ENCODE results near the gene PRAMEF20. TPM values are rescaled to one million over a fixed set of nuclear protein-coding genes. Genes with fewer than 3 reads are reported as not detected.
"Not testable (repeated sequence)": the region's sequence is repeated elsewhere in the genome, so short reads cannot be mapped to it uniquely, and the experiment has no call there.

Gene PRAMEF20
- total RNA-seq, 1 donor from 2014 or later, result not detected

GRCh38 chr1:13432251-13432650 is 22.0 kb downstream of the PRAMEF20 start:
- no peak for DNase-seq (ENCODE audit: low read depth)
- TF ChIP-seq CTCF (conservative IDR thresholded peaks at IDR 0.05; ENCODE audit: low read depth, low read length), result no peak
- H3K4me3 ChIP-seq (ENCODE audit: low read depth, low read length), result no peak overlapping the region

GRCh38 chr1:13433694-13434358 is 23.6 kb downstream of the PRAMEF20 start:
- DNase-seq (ENCODE audit: low read depth); H3K4me3 ChIP-seq (ENCODE audit: low read depth, low read length): not testable (repeated sequence)

GRCh38 chr1:13435458-13435857 is 25.2 kb downstream of the PRAMEF20 start:
- no peak overlapping the region for H3K4me3 ChIP-seq (ENCODE audit: low read depth, low read length)
- TF ChIP-seq CTCF (conservative IDR thresholded peaks at IDR 0.05; ENCODE audit: low read depth, low read length), result no peak
- DNase-seq (ENCODE audit: low read depth), result no peak

- DNase-seq (ENCODE audit: low read depth); H3K4me3 ChIP-seq (ENCODE audit: low read depth, low read length): not testable (repeated sequence)
Observed at GRCh38 chr1:13439104-13439783, 29.0 kb downstream of the PRAMEF20 start.

DNA sequence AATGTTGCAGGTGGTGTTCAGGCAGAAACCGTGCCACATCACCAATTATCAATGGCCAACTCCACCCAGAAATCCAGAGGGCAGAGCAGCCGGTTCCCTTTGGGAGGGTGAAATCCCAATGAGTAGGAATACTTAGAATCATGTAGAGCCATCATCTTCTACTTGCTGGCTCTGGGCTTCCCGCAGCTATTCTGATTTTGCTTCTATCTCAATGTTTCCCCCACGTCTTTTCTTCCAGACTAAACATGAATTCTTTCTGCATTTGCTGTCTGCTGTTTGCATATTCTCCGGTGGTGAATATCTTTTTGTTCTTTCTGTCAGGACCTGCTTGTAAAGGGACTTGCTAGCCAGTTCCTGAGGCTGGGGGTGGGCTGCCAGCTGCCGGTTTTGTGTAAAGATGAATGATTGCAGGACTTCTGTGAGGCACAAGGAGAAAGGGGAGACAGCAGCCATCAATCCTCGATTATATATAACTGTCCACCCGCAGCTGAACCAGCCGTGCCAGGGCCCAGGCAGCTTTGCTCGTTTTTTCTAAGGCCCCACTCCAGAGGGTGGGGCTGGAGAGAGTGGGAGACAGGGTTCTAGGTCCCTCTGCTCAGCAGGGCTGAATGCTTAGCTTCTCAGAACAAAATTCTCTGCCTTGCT is 33.2 kb downstream of the PRAMEF20 start:
- DNase-seq (ENCODE audit: low read depth), result no peak
- no peak overlapping the region for H3K4me3 ChIP-seq (ENCODE audit: low read depth, low read length)
- no peak for TF ChIP-seq CTCF (conservative IDR thresholded peaks at IDR 0.05; ENCODE audit: low read depth, low read length)

- no peak for DNase-seq (ENCODE audit: low read depth)
- no peak overlapping the region for H3K4me3 ChIP-seq (ENCODE audit: low read depth, low read length)
- TF ChIP-seq CTCF (conservative IDR thresholded peaks at IDR 0.05; ENCODE audit: low read depth, low read length), result no peak
Observed at GRCh38 chr1:13450204-13450603, 40.0 kb downstream of the PRAMEF20 start.

GRCh38 chr1:13451399-13451965 is 41.2 kb downstream of the PRAMEF20 start:
- no peak for TF ChIP-seq CTCF (conservative IDR thresholded peaks at IDR 0.05; ENCODE audit: low read depth, low read length)
- DNase-seq (ENCODE audit: low read depth), result no peak

More at GRCh38 chr1:13451399-13451965, 41.2 kb downstream of the PRAMEF20 start:
- no peak overlapping the region for H3K4me3 ChIP-seq (ENCODE audit: low read depth, low read length)
